Ammon's horn (tissue), 1 donor: ENCODE results near the gene DNMT1.
A peak's percentile ranks its signal among the peaks of the same experiment; 100 is the strongest.

Experiments used
- DNase-seq: peaks from one replicate; pipeline ENCODE4 v3.0.0-alpha.2; 2016; ENCODE audit warnings: low spot score

Gene DNMT1

GRCh38 chr19:10113592-10113963 is 81.2 kb downstream of the DNMT1 start:
- DNase-seq: no peak

- no peak for DNase-seq
These were observed 81.7 kb downstream of the DNMT1 start for GRCh38 chr19:10112895-10113591.

- DNase-seq: peak; percentile 43
These were observed 82.6 kb downstream of the DNMT1 start for GRCh38 chr19:10112037-10112761.

GRCh38 chr19:10111405-10111811 is 83.3 kb downstream of the DNMT1 start, which contains the start of gene P2RY11:
P2RY11 (plus strand) TSS chr19:10111693; CDS start chr19:10111722, 29 bp downstream.
- peak; percentile 57 for DNase-seq

GRCh38 chr19:10110972-10111317 is 83.8 kb downstream of the DNMT1 start:
- no peak for DNase-seq

GRCh38 chr19:10110076-10110971 is 84.4 kb downstream of the DNMT1 start:
- DNase-seq: no peak

- DNase-seq: no peak
These were observed 85.2 kb downstream of the DNMT1 start for GRCh38 chr19:10109528-10109927.

- no peak for DNase-seq
These were observed 86.9 kb downstream of the DNMT1 start for GRCh38 chr19:10107817-10108367.

GRCh38 chr19:10107254-10107653 is 87.5 kb downstream of the DNMT1 start:
- no peak for DNase-seq

GRCh38 chr19:10106100-10106936 is 88.4 kb downstream of the DNMT1 start, which contains the start of gene PPAN:
PPAN (plus strand) TSS chr19:10106362; CDS start chr19:10106395, 33 bp downstream.
- DNase-seq: peak; percentile 99

- DNase-seq: no peak
These were observed 89.1 kb downstream of the DNMT1 start for GRCh38 chr19:10105509-10106099.

GRCh38 chr19:10104665-10105508 is 89.9 kb downstream of the DNMT1 start:
- no peak for DNase-seq

- DNase-seq: no peak
These were observed 90.6 kb downstream of the DNMT1 start for GRCh38 chr19:10104130-10104513.

GRCh38 chr19:10102787-10103236 is 91.9 kb downstream of the DNMT1 start:
- DNase-seq: no peak

- peak; percentile 0 for DNase-seq
These were observed 94.5 kb downstream of the DNMT1 start for GRCh38 chr19:10100163-10100785.

- no peak for DNase-seq
These were observed 98.2 kb downstream of the DNMT1 start for GRCh38 chr19:10096615-10096963.

GRCh38 chr19:10095948-10096614 is 98.7 kb downstream of the DNMT1 start:
- DNase-seq: peak; percentile 89

- DNase-seq: no peak
These were observed 99.2 kb downstream of the DNMT1 start for GRCh38 chr19:10095622-10095947.
